ENCODE data around the gene ING4. TPM values are rescaled to one million over a fixed set of nuclear protein-coding genes. Genes with fewer than 3 reads are reported as not detected.

ING4 gene
- total RNA-seq, 1 donor from 2014 or later, result 15.3 TPM

DNA sequence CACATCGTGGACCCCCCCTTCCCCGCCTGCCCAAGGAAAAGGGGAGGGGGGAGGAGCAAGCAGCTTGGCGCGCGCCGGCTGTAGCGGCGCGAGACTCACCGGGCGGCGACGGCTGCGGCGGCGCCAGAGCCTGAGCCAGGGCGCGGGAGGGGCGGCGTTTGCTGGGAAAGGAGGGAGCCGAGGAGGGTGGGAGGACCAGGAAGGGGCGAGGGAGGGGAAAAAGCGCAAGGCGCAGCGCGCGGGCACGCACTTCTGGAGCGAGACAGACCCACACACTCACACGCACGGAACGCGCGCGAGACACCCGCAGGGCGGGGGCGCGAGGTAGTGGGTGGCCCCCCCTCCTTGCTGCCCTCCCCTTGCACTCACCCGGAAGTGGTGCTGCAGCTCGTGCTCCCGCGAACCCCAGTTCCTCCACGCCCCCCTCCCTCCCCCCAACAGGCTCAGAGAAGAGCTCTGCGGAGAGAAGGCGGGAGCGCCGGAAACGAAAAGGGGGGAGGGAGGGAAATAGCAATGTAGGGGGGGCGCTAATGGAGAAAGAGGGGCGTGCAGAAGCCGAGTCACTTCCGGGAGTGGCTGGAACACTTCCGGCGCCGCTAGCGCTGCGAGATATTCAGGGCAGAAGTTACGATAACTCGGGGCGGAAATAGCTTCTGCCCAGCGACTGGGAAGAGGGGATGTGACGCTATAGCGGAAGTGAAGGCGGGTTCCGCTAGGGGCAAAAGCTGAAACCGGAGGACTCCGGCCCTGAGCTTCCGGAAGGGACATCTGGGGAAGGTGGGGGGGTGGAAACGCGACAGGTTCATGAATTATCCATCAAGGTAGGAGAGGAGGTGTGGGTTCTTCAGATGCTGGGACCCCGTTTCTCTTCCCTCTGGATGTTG lies 26.3 kb upstream of the ING4 start, which contains the start of gene ZNF384:
ZNF384 (minus strand) TSS at position 377 of the 884 bp plus-strand sequence. CDS start 9,855 bp downstream, outside the sequence.
- peak; percentile 93 for FAIRE-seq
- Histone ChIP-seq H3K36me3 (ENCODE audit: control insufficient read depth, insufficient read depth, low read length) (no peaks in the 10 kb centered on the region), H3K4me3 (ENCODE audit: low read depth, low read length) (peak within 1 kb of the TSS; percentile 64), H3K27me3 (ENCODE audit: control insufficient read depth, insufficient read depth, low read length) (no peaks in the 10 kb centered on the region)
- TF ChIP-seq CTCF (IDR thresholded peaks at IDR 0.05; ENCODE audit: insufficient read depth, low read length, severe bottlenecking), result no peak
- DNase-seq (ENCODE audit: low read depth), result peak; percentile 96

DNA sequence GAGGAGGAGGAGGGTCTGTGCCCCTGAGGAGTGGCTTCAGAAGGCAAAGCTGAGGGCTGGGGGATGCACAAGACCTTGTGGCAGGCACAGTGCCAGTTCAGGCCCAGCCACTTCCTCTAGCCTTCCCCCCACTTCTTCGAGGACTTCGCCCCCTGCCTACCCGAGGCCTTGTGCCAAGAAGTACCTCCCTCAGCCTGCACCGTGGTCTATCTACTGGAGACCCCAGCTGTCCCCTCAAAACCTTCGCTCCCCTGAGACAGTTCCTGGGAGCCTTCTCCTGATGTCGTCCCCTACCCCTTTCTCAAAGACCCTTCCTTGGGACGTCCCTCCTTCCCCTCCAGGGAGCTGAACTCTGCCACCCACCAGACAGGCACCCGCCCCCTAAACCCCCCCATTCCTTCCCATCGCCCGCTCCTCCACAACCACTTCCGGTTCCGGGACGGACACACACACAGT lies 25.7 kb upstream of the ING4 start:
- no peak for FAIRE-seq
- no peak for DNase-seq (ENCODE audit: low read depth)
- H3K27me3 ChIP-seq (ENCODE audit: control insufficient read depth, insufficient read depth, low read length), result no peaks in the 10 kb centered on the region
- TF ChIP-seq CTCF (IDR thresholded peaks at IDR 0.05; ENCODE audit: insufficient read depth, low read length, severe bottlenecking), result no peak
- no peaks in the 10 kb centered on the region for H3K36me3 ChIP-seq (ENCODE audit: control insufficient read depth, insufficient read depth, low read length)
- peak overlapping the region; percentile 64 for H3K4me3 ChIP-seq (ENCODE audit: low read depth, low read length)

- TF ChIP-seq CTCF (IDR thresholded peaks at IDR 0.05; ENCODE audit: insufficient read depth, low read length, severe bottlenecking), result no peak
- H3K27me3 ChIP-seq (ENCODE audit: control insufficient read depth, insufficient read depth, low read length), result no peaks in the 10 kb centered on the region
- no peak for FAIRE-seq
- no peak overlapping the region for H3K4me3 ChIP-seq (ENCODE audit: low read depth, low read length)
- no peaks in the 10 kb centered on the region for H3K36me3 ChIP-seq (ENCODE audit: control insufficient read depth, insufficient read depth, low read length)
- DNase-seq (ENCODE audit: low read depth), result no peak
Observed at GRCh38 chr12:6685814-6686213, 22.9 kb upstream of the ING4 start.

DNA sequence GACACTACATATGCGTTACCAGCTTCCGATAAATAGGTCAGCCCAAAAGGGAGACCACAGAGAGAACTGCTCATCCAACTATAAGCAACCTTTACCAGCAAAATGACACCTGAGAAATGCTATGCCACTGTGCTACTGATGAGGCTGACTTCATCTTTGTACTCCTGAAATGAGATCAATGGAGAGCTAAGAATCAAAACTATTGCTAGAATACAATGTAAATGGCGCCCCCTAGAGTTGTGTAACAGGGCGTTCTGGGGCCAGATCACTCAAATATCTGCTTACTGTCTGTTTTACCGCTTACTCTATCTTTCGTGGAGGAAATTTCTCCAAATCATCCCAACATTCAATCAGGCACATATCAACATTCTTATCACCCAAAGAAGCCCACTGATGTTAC lies 21.7 kb upstream of the ING4 start:
- Histone ChIP-seq H3K4me3 (ENCODE audit: low read depth, low read length) (no peak overlapping the region), H3K36me3 (ENCODE audit: control insufficient read depth, insufficient read depth, low read length) (no peaks in the 10 kb centered on the region), H3K27me3 (ENCODE audit: control insufficient read depth, insufficient read depth, low read length) (no peaks in the 10 kb centered on the region)
- FAIRE-seq, result no peak
- peak; percentile 43 for TF ChIP-seq CTCF (IDR thresholded peaks at IDR 0.05; ENCODE audit: insufficient read depth, low read length, severe bottlenecking)
- DNase-seq (ENCODE audit: low read depth), result no peak

DNA sequence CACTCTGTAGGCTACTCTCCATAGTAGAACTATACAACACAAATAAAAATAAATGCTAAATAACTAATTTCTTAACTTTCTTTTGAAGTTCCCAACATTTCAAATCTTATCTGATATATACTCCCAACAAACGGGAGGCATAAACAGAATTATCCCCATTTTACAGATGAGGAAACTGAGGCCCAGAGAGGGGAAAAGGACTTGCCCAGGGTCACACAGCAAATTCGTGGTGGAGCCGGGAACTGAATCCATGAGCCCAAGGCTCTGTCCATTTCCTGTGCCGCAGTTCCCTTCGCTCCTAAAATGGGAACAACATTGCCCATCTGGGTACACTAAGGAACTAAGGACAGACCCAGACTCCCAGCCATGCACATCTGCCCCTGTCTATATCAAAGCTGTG lies 14.0 kb upstream of the ING4 start:
- Histone ChIP-seq H3K36me3 (ENCODE audit: control insufficient read depth, insufficient read depth, low read length) (peaks cover 33% of the 10 kb centered on the region), H3K27me3 (ENCODE audit: control insufficient read depth, insufficient read depth, low read length) (no peaks in the 10 kb centered on the region), H3K4me3 (ENCODE audit: low read depth, low read length) (no peak overlapping the region)
- no peak for DNase-seq (ENCODE audit: low read depth)
- no peak for TF ChIP-seq CTCF (IDR thresholded peaks at IDR 0.05; ENCODE audit: insufficient read depth, low read length, severe bottlenecking)
- FAIRE-seq, result no peak

Data from bronchial epithelial cell (primary cell).